Osteocyte (in vitro differentiated cells): Measurements from ENCODE around the gene GLT8D1. TPM values are rescaled to one million over a fixed set of nuclear protein-coding genes. Genes with fewer than 3 reads are reported as not detected.

Source experiments
- DNase-seq: peaks from one replicate; pipeline ENCODE4 v3.0.0; 2021; ENCODE audit warnings: mixed read lengths; ENCODE audit not compliant: unreplicated experiment; ENCODE audit errors: extremely low spot score
- H3K27ac Mint-ChIP-seq: one replicate; pipeline ENCODE4 v1.8.0; 2021; ENCODE audit warnings: mild to moderate bottlenecking, mixed read lengths; ENCODE audit not compliant: unreplicated experiment
- H3K27me3 Mint-ChIP-seq: one replicate; pipeline ENCODE4 v1.8.0; 2021; ENCODE audit warnings: mixed read lengths; ENCODE audit not compliant: unreplicated experiment
- H3K36me3 Mint-ChIP-seq: one replicate; pipeline ENCODE4 v1.8.0; 2021; ENCODE audit warnings: mixed read lengths; ENCODE audit not compliant: unreplicated experiment
- H3K4me1 Mint-ChIP-seq: one replicate; pipeline ENCODE4 v1.8.0; 2021; ENCODE audit warnings: mixed read lengths; ENCODE audit not compliant: unreplicated experiment
- H3K4me3 Mint-ChIP-seq: one replicate; pipeline ENCODE4 v1.8.0; 2021; ENCODE audit warnings: mild to moderate bottlenecking, moderate library complexity, mixed read lengths; ENCODE audit not compliant: unreplicated experiment
- H3K9me3 Mint-ChIP-seq: one replicate; pipeline ENCODE4 v1.8.0; 2021; ENCODE audit warnings: mixed read lengths; ENCODE audit not compliant: unreplicated experiment
- CTCF ChIP-seq: fragments of 200-600 bp; sonication (generic); IDR thresholded peaks from 2 replicates; pipeline ENCODE4 v1.5.0; 2021; ENCODE audit warnings: antibody characterized with exemption, mild to moderate bottlenecking, moderate library complexity
- long read RNA-seq: library from polyadenylated mRNA; unstranded; transcript quantifications from one replicate; pipeline ENCODE4 v2.0.0, GENCODE V29; 2021
- total RNA-seq: library from RNA; stranded (reverse); gene quantifications from 2 replicates; pipeline ENCODE4 v1.2.1, GENCODE V29; 2021

The GLT8D1 gene
- total RNA-seq, result 86.3 and 97.4 TPM in 2 replicates
- long read RNA-seq, transcript GLT8D1-201 (10 exons, 1,849 nt), result major isoform, 142 of 310 reads
- long read RNA-seq, partial matches to known transcripts, result 25 of 310 reads
- long read RNA-seq, other reads (novel, unspliced or antisense), result 140 of 310 reads

DNA sequence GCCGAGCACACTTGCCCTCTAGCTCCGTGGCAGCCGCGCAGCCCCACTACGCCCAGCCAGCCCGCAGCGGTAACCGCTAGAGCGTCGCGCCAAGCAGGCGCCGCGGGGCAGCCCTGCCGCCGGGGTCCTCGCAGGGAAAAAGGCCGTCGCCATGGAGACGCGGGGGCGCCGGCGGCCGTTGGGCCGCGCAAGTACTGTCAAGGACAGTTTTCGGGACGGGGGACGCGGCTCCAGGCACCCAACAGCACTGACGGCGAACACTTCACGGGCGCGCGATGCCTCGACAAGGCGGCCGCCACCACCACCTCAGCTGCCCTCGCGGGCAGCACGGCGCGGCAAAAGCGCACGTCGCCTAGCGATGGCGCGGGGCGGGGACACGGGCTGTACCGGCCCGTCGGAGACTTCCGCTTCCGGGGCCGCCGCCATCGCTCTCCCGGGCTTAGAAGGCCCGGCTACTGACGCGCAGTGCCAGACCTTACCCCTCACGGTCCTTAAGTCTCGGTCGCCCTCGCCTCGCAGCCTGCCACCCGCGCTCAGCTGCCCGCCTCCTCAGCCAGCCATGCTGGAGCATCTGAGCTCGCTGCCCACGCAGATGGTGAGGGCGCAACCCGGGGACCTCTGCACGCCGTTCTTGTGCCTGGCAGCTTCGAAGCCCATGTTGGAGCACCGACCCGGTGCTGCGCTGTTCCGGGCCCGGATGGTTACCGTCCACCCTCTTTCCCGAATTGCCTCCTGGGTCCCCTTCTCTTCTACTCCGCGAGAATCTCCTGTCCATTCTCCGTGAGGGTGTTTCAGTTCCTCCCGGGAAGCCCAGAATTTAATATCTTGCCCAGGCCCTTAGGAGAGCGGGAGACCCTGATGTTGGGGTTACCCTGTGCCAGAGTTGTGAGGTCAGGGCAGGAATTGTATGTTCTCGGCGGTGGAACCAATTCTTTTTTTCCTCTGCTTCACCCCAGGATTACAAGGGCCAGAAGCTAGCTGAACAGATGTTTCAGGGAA, at the start of gene GLT8D1, which contains the start of gene SPCS1:
GLT8D1 (minus strand) TSS at position 104 of the 999 bp plus-strand sequence. CDS start 5,331 bp downstream, outside the sequence.
SPCS1 (plus strand) TSS at position 419 of the 999 bp plus-strand sequence; CDS start at position 560, 141 bp downstream.
- Mint-ChIP-seq H3K9me3 (no peaks in the 10 kb centered on the region), H3K27me3 (no peaks in the 10 kb centered on the region), H3K36me3 (peaks cover 8% of the 10 kb centered on the region), H3K27ac (peak within 1 kb of the TSS; percentile 98), H3K4me1 (peaks cover 36% of the 10 kb centered on the region), H3K4me3 (peak within 1 kb of the TSS; percentile 98)
- TF ChIP-seq CTCF, result no peak
- peak; percentile 93 for DNase-seq

DNA sequence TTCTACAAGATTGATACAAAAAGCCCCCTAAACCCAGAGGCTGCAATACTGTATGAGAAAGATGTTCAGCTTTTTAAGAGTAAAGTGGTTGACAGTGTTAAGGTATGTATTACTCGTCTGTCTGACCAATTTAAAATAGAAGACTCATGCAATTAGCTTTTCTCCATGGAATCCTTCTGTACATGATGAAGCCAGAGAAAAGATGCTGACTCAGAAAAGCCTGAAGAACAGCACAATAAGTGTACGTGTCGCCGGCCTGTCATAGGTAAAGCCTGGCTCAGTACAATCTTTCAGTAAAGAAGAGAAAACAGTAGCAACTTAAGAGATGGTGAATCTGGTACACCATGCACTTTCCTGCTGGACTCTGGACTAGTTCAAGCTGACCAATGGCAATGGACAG, 48.8 kb upstream of the GLT8D1 start:
- Mint-ChIP-seq H3K4me3 (no peak overlapping the region), H3K27me3 (no peaks in the 10 kb centered on the region), H3K4me1 (no peaks in the 10 kb centered on the region), H3K27ac (no peak overlapping the region), H3K36me3 (peaks cover 55% of the 10 kb centered on the region), H3K9me3 (peaks cover 7% of the 10 kb centered on the region)
- no peak for DNase-seq
- TF ChIP-seq CTCF, result no peak

GRCh38 chr3:52752045-52752660, 46.6 kb upstream of the GLT8D1 start:
- no peak overlapping the region for H3K4me3 Mint-ChIP-seq
- H3K27ac Mint-ChIP-seq, result peak overlapping the region; percentile 7
- H3K27me3 Mint-ChIP-seq, result no peaks in the 10 kb centered on the region
- H3K9me3 Mint-ChIP-seq, result peaks cover 7% of the 10 kb centered on the region
- no peak for DNase-seq
- TF ChIP-seq CTCF, result no peak
- peaks cover 49% of the 10 kb centered on the region for H3K36me3 Mint-ChIP-seq
- no peaks in the 10 kb centered on the region for H3K4me1 Mint-ChIP-seq

DNA sequence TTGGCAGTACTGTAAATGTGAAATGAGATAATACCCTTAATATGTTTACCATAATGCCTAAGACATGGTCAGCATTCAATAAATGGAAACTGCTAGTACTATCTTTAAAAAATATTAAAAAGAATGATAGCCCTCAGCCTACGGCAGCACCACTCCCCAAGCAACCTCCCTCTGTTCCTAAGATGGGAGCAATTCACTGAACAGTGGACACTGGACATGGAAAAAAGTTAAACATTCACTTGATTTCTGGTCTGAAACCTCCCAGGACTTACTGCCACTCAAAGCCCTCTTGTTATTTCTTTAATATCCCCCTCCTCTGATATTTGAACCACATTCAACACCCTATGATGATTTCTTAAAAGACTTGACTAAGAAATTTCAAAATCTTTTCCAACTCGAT, 38.1 kb upstream of the GLT8D1 start:
- H3K9me3 Mint-ChIP-seq, result no peaks in the 10 kb centered on the region
- no peak overlapping the region for H3K27ac Mint-ChIP-seq
- H3K4me1 Mint-ChIP-seq, result no peaks in the 10 kb centered on the region
- no peak for DNase-seq
- H3K36me3 Mint-ChIP-seq, result peaks cover 43% of the 10 kb centered on the region
- no peak for TF ChIP-seq CTCF
- H3K27me3 Mint-ChIP-seq, result no peaks in the 10 kb centered on the region
- H3K4me3 Mint-ChIP-seq, result no peak overlapping the region
